ENCODE data around the gene CH25H.
A peak's percentile ranks its signal among the peaks of the same experiment; 100 is the strongest.

The CH25H gene

GRCh38 chr10:89233033-89233432, 25.9 kb upstream of the CH25H start:
- no peak for DNase-seq (ENCODE audit: low spot score)

- no peak for DNase-seq (ENCODE audit: low spot score)
These were observed 21.8 kb upstream of the CH25H start for GRCh38 chr10:89228962-89229361.

GRCh38 chr10:89228146-89228545, 21.0 kb upstream of the CH25H start:
- DNase-seq (ENCODE audit: low spot score), result no peak

- DNase-seq (ENCODE audit: low spot score), result no peak
These were observed 19.8 kb upstream of the CH25H start for GRCh38 chr10:89226891-89227290.

GRCh38 chr10:89224739-89225443, 17.8 kb upstream of the CH25H start:
- DNase-seq (ENCODE audit: low spot score), result no peak

GRCh38 chr10:89221919-89222318, 14.8 kb upstream of the CH25H start:
- DNase-seq (ENCODE audit: low spot score), result no peak

GRCh38 chr10:89219513-89220218, 12.5 kb upstream of the CH25H start:
- DNase-seq (ENCODE audit: low spot score), result no peak

- peak; percentile 61 for DNase-seq (ENCODE audit: low spot score)
These were observed 10.2 kb upstream of the CH25H start for GRCh38 chr10:89217057-89217990.

GRCh38 chr10:89216056-89216455, 8.9 kb upstream of the CH25H start:
- no peak for DNase-seq (ENCODE audit: low spot score)

GRCh38 chr10:89215511-89215910, 8.4 kb upstream of the CH25H start:
- no peak for DNase-seq (ENCODE audit: low spot score)

GRCh38 chr10:89214566-89215165, 7.5 kb upstream of the CH25H start:
- DNase-seq (ENCODE audit: low spot score), result no peak

- DNase-seq (ENCODE audit: low spot score), result peak; percentile 49
These were observed 6.2 kb upstream of the CH25H start for GRCh38 chr10:89213191-89213808.

- DNase-seq (ENCODE audit: low spot score), result no peak
These were observed 3.8 kb upstream of the CH25H start for GRCh38 chr10:89210794-89211425.

GRCh38 chr10:89209718-89210117, 2.6 kb upstream of the CH25H start:
- DNase-seq (ENCODE audit: low spot score), result no peak

- DNase-seq (ENCODE audit: low spot score), result no peak
These were observed 859 bp upstream of the CH25H start for GRCh38 chr10:89207801-89208551.

GRCh38 chr10:89206402-89207180, 526 bp downstream of the CH25H start:
- DNase-seq (ENCODE audit: low spot score), result no peak

GRCh38 chr10:89204621-89205185, 2.4 kb downstream of the CH25H start:
- DNase-seq (ENCODE audit: low spot score), result no peak

- no peak for DNase-seq (ENCODE audit: low spot score)
These were observed 3.9 kb downstream of the CH25H start for GRCh38 chr10:89203237-89203636.

GRCh38 chr10:89202033-89202425, 5.1 kb downstream of the CH25H start:
- DNase-seq (ENCODE audit: low spot score), result no peak

Data from LoVo (cell line).